Left ventricle myocardium inferior (tissue), 1 donor: ENCODE measurements around the gene TCF20. TPM values are rescaled to one million over a fixed set of nuclear protein-coding genes. Genes with fewer than 3 reads are reported as not detected.

Experiments used
- DNase-seq: peaks from one replicate; pipeline ENCODE4 v3.0.0-alpha.2; 2020
- H3K27ac ChIP-seq: fragments of 200-600 bp; replicated peaks from 2 replicates; pipeline ENCODE4 v1.8.0; 2021
- H3K27me3 ChIP-seq: fragments of 200-600 bp; 2 replicates; pipeline ENCODE4 v1.8.0; 2021; ENCODE audit warnings: low read depth
- H3K36me3 ChIP-seq: fragments of 200-600 bp; 2 replicates; pipeline ENCODE4 v1.8.0; 2021
- H3K4me1 ChIP-seq: fragments of 200-600 bp; 2 replicates; pipeline ENCODE4 v1.8.0; 2021
- H3K4me3 ChIP-seq: fragments of 200-600 bp; 2 replicates; pipeline ENCODE4 v1.8.0; 2021; ENCODE audit warnings: mild to moderate bottlenecking, moderate library complexity
- H3K9me3 ChIP-seq: fragments of 200-600 bp; replicated peaks from 2 replicates; pipeline ENCODE4 v1.8.0; 2021
- CTCF ChIP-seq: fragments of 200-600 bp; IDR thresholded peaks from 2 replicates; pipeline ENCODE4 v1.8.0; 2021; ENCODE audit warnings: antibody characterized with exemption, mild to moderate bottlenecking, borderline replicate concordance
- intact Hi-C: fragments of 100-400 bp; cut with micrococcal nuclease; formaldehyde crosslinking; loops from one replicate; pipeline ENCODE4 v1.11.0; 2022
- total RNA-seq: library from RNA; stranded (reverse); fragmentation: NEBNext Ultra II Directional; extraction: Animal tissue kit (Norgen Biotek cat#: 25700); gene quantifications from one replicate; pipeline ENCODE4 v1.2.1, GENCODE V29; 2021
- donor health status: DM: no; HTN: yes; CAD: no; lungs with severe emphysema.

TCF20 gene
- total RNA-seq, 1 donor from 2014 or later, result 17.2 TPM

GRCh38 chr22:42280140-42280539, 9.7 kb upstream of the TCF20 start:
- no peak overlapping the region for H3K4me3 ChIP-seq
- no peaks in the 10 kb centered on the region for H3K9me3 ChIP-seq
- no peak overlapping the region for H3K27ac ChIP-seq
- TF ChIP-seq CTCF, result no peak
- H3K27me3 ChIP-seq, result peaks cover 61% of the 10 kb centered on the region
- DNase-seq, result no peak
- no peaks in the 10 kb centered on the region for H3K36me3 ChIP-seq
- intact Hi-C loops, result no loop called here
- peaks cover 15% of the 10 kb centered on the region for H3K4me1 ChIP-seq

- peak; percentile 1 for DNase-seq
Observed at GRCh38 chr22:42279425-42280020, 9.1 kb upstream of the TCF20 start.

GRCh38 chr22:42277988-42278776, 7.7 kb upstream of the TCF20 start:
- Histone ChIP-seq H3K4me1 (peaks cover 4% of the 10 kb centered on the region), H3K27me3 (peaks cover 41% of the 10 kb centered on the region), H3K27ac (no peak overlapping the region), H3K36me3 (no peaks in the 10 kb centered on the region), H3K9me3 (no peaks in the 10 kb centered on the region), H3K4me3 (no peak overlapping the region)
- TF ChIP-seq CTCF, result no peak
- DNase-seq, result no peak
- intact Hi-C loops, result no loop called here

More at GRCh38 chr22:42279425-42280020, 9.1 kb upstream of the TCF20 start:
- Histone ChIP-seq H3K4me1 (peaks cover 15% of the 10 kb centered on the region), H3K4me3 (no peak overlapping the region), H3K27me3 (peaks cover 55% of the 10 kb centered on the region), H3K9me3 (no peaks in the 10 kb centered on the region), H3K36me3 (no peaks in the 10 kb centered on the region), H3K27ac (no peak overlapping the region)
- TF ChIP-seq CTCF, result no peak
- intact Hi-C loops, result no loop called here

- H3K36me3 ChIP-seq, result no peaks in the 10 kb centered on the region
- intact Hi-C loops, result no loop called here
- no peaks in the 10 kb centered on the region for H3K9me3 ChIP-seq
Observed at GRCh38 chr22:42277232-42277753, 6.8 kb upstream of the TCF20 start.

GRCh38 chr22:42275970-42276369, 5.5 kb upstream of the TCF20 start:
- H3K36me3 ChIP-seq, result no peaks in the 10 kb centered on the region
- H3K27me3 ChIP-seq, result peaks cover 19% of the 10 kb centered on the region
- no peak for TF ChIP-seq CTCF
- H3K27ac ChIP-seq, result no peak overlapping the region
- intact Hi-C loops, result no loop called here
- no peaks in the 10 kb centered on the region for H3K9me3 ChIP-seq
- H3K4me1 ChIP-seq, result peaks cover 1% of the 10 kb centered on the region
- no peak for DNase-seq
- no peak overlapping the region for H3K4me3 ChIP-seq

More at GRCh38 chr22:42277232-42277753, 6.8 kb upstream of the TCF20 start:
- peaks cover 33% of the 10 kb centered on the region for H3K27me3 ChIP-seq
- no peak overlapping the region for H3K4me3 ChIP-seq
- no peaks in the 10 kb centered on the region for H3K4me1 ChIP-seq
- no peak overlapping the region for H3K27ac ChIP-seq
- no peak for DNase-seq
- TF ChIP-seq CTCF, result no peak
